Stimulated activated naive CD8-positive, alpha-beta T cell treated with anti-CD3 and anti-CD28 coated beads, Interleukin-15, amount 100 ng/mL, for 72 hours (primary cell): Measurements from ENCODE around the gene EIF3K.

Source experiments
- ATAC-seq: fragments of 150-1000 bp; cut with Tn5 transposase; 2 replicates; pipeline ENCODE4 v1.10.0; 2021; ENCODE audit warnings: mild to moderate bottlenecking, moderate library complexity
- DNase-seq, 2 donors: peaks; one replicate each; pipeline ENCODE4 v3.0.0; 2021 to 2022
- H3K27ac Mint-ChIP-seq, 2 donors: one replicate each; pipeline ENCODE4 v1.8.0; 2022; ENCODE audit warnings: mild to moderate bottlenecking in 2 of 2, mixed read lengths in 2 of 2, moderate library complexity in 2 of 2
- H3K27me3 Mint-ChIP-seq: one replicate; pipeline ENCODE4 v1.8.0; 2022; ENCODE audit warnings: mixed read lengths
- H3K4me1 Mint-ChIP-seq: one replicate; pipeline ENCODE4 v1.8.0; 2022; ENCODE audit warnings: mild to moderate bottlenecking, mixed read lengths
- H3K4me3 Mint-ChIP-seq, 2 donors: one replicate each; pipeline ENCODE4 v1.8.0; 2022; ENCODE audit warnings: mild to moderate bottlenecking in 2 of 2, mixed read lengths in 2 of 2, moderate library complexity in 1 of 2
- H3K9me3 Mint-ChIP-seq, 2 donors: one replicate each; pipeline ENCODE4 v1.8.0; 2022; ENCODE audit warnings: mixed read lengths in 2 of 2

The EIF3K gene

GRCh38 chr19:38635483-38636399 lies 16.8 kb downstream of the EIF3K start:
- H3K9me3 Mint-ChIP-seq = no peaks in the 10 kb centered on the region
- H3K4me3 Mint-ChIP-seq = no peak overlapping the region
- H3K27ac Mint-ChIP-seq = peak overlapping the region in 1 of 2 donors; percentile 35
- H3K4me1 Mint-ChIP-seq = peaks cover 38% of the 10 kb centered on the region
- H3K27me3 Mint-ChIP-seq = no peaks in the 10 kb centered on the region
- DNase-seq = no peak
- ATAC-seq = no peak

- H3K27ac Mint-ChIP-seq = no peak overlapping the region
- no peak for ATAC-seq
These were observed 19.5 kb downstream of the EIF3K start for GRCh38 chr19:38638461-38638860.

GRCh38 chr19:38639679-38640078 lies 20.7 kb downstream of the EIF3K start:
- H3K27me3 Mint-ChIP-seq = no peaks in the 10 kb centered on the region
- H3K9me3 Mint-ChIP-seq = no peaks in the 10 kb centered on the region
- peaks cover 27% of the 10 kb centered on the region for H3K4me1 Mint-ChIP-seq
- DNase-seq (no peak), ATAC-seq (no peak)
- H3K27ac Mint-ChIP-seq = no peak overlapping the region
- no peak overlapping the region for H3K4me3 Mint-ChIP-seq

More at GRCh38 chr19:38638461-38638860, 19.5 kb downstream of the EIF3K start:
- no peaks in the 10 kb centered on the region for H3K9me3 Mint-ChIP-seq
- H3K4me3 Mint-ChIP-seq = no peak overlapping the region
- DNase-seq = no peak
- peaks cover 31% of the 10 kb centered on the region for H3K4me1 Mint-ChIP-seq
- H3K27me3 Mint-ChIP-seq = no peaks in the 10 kb centered on the region

GRCh38 chr19:38640368-38640767 lies 21.4 kb downstream of the EIF3K start:
- no peak for DNase-seq
- H3K4me1 Mint-ChIP-seq = peaks cover 22% of the 10 kb centered on the region
- H3K27me3 Mint-ChIP-seq = no peaks in the 10 kb centered on the region
- H3K4me3 Mint-ChIP-seq = no peak overlapping the region
- ATAC-seq = no peak
- no peak overlapping the region for H3K27ac Mint-ChIP-seq
- no peaks in the 10 kb centered on the region for H3K9me3 Mint-ChIP-seq

GRCh38 chr19:38642176-38642575 lies 23.2 kb downstream of the EIF3K start:
- Mint-ChIP-seq H3K27ac (no peak overlapping the region), H3K4me3 (no peak overlapping the region), H3K9me3 (no peaks in the 10 kb centered on the region), H3K27me3 (no peaks in the 10 kb centered on the region), H3K4me1 (peaks cover 7% of the 10 kb centered on the region)
- DNase-seq = no peak
- no peak for ATAC-seq

GRCh38 chr19:38644719-38645118 lies 25.7 kb downstream of the EIF3K start:
- H3K27ac Mint-ChIP-seq = no peak overlapping the region
- no peaks in the 10 kb centered on the region for H3K9me3 Mint-ChIP-seq
- peaks cover 16% of the 10 kb centered on the region for H3K27me3 Mint-ChIP-seq
- H3K4me3 Mint-ChIP-seq = no peak overlapping the region
- peaks cover 20% of the 10 kb centered on the region for H3K4me1 Mint-ChIP-seq
- no peak for DNase-seq
- ATAC-seq = no peak

GRCh38 chr19:38647368-38647965 lies 28.5 kb downstream of the EIF3K start, which contains the start of gene ACTN4:
ACTN4 (plus strand) TSS chr19:38647649; CDS start chr19:38647746, 97 bp downstream.
- Mint-ChIP-seq H3K4me1 (peaks cover 46% of the 10 kb centered on the region), H3K9me3 (no peaks in the 10 kb centered on the region)
- ATAC-seq = peak; percentile 91

GRCh38 chr19:38647966-38648768 lies 29.2 kb downstream of the EIF3K start:
- peaks cover 20% of the 10 kb centered on the region for H3K27me3 Mint-ChIP-seq
- no peak for DNase-seq
- peaks cover 50% of the 10 kb centered on the region for H3K4me1 Mint-ChIP-seq
- no peak for ATAC-seq
- peak overlapping the region; percentile 95 to 96 for H3K4me3 Mint-ChIP-seq
- no peaks in the 10 kb centered on the region for H3K9me3 Mint-ChIP-seq
- H3K27ac Mint-ChIP-seq = peak overlapping the region; percentile 93 to 96

More at GRCh38 chr19:38647368-38647965, 28.5 kb downstream of the EIF3K start, which contains the start of gene ACTN4:
- peak within 1 kb of the TSS; percentile 95 to 96 for H3K4me3 Mint-ChIP-seq
- DNase-seq = peak; percentile 100
- peak within 1 kb of the TSS; percentile 93 to 96 for H3K27ac Mint-ChIP-seq
- peaks cover 18% of the 10 kb centered on the region for H3K27me3 Mint-ChIP-seq

- H3K4me1 Mint-ChIP-seq = peaks cover 57% of the 10 kb centered on the region
These were observed 29.8 kb downstream of the EIF3K start for GRCh38 chr19:38648769-38649304.

GRCh38 chr19:38649305-38650171 lies 30.6 kb downstream of the EIF3K start:
- Mint-ChIP-seq H3K27ac (no peak overlapping the region), H3K4me1 (peaks cover 64% of the 10 kb centered on the region), H3K4me3 (peak overlapping the region; percentile 95 to 96), H3K27me3 (peaks cover 28% of the 10 kb centered on the region), H3K9me3 (no peaks in the 10 kb centered on the region)
- DNase-seq (no peak), ATAC-seq (no peak)

More at GRCh38 chr19:38648769-38649304, 29.8 kb downstream of the EIF3K start:
- ATAC-seq = no peak
- peak overlapping the region; percentile 48 to 93 for H3K27ac Mint-ChIP-seq
- no peak for DNase-seq
- no peaks in the 10 kb centered on the region for H3K9me3 Mint-ChIP-seq
- peak overlapping the region; percentile 95 to 96 for H3K4me3 Mint-ChIP-seq
- peaks cover 27% of the 10 kb centered on the region for H3K27me3 Mint-ChIP-seq

GRCh38 chr19:38650172-38650775 lies 31.3 kb downstream of the EIF3K start:
- Mint-ChIP-seq H3K9me3 (no peaks in the 10 kb centered on the region), H3K27ac (no peak overlapping the region), H3K27me3 (peaks cover 28% of the 10 kb centered on the region), H3K4me1 (peaks cover 72% of the 10 kb centered on the region), H3K4me3 (peak overlapping the region; percentile 95 to 96)
- ATAC-seq (no peak), DNase-seq (no peak)

- Mint-ChIP-seq H3K27me3 (peaks cover 28% of the 10 kb centered on the region), H3K4me3 (no peak overlapping the region), H3K27ac (no peak overlapping the region), H3K4me1 (peaks cover 79% of the 10 kb centered on the region), H3K9me3 (no peaks in the 10 kb centered on the region)
- DNase-seq (no peak), ATAC-seq (no peak)
These were observed 32.1 kb downstream of the EIF3K start for GRCh38 chr19:38650911-38651584.

- DNase-seq (no peak), ATAC-seq (no peak)
- H3K4me3 Mint-ChIP-seq = no peak overlapping the region
- no peak overlapping the region for H3K27ac Mint-ChIP-seq
- peaks cover 96% of the 10 kb centered on the region for H3K4me1 Mint-ChIP-seq
- H3K9me3 Mint-ChIP-seq = no peaks in the 10 kb centered on the region
- H3K27me3 Mint-ChIP-seq = peaks cover 32% of the 10 kb centered on the region
These were observed 34.1 kb downstream of the EIF3K start for GRCh38 chr19:38653028-38653571.
